Astrocyte (in vitro differentiated cells and primary cell): ENCODE measurements around the gene FUT8. TPM values are rescaled to one million over a fixed set of nuclear protein-coding genes. Genes with fewer than 3 reads are reported as not detected.
A peak's percentile ranks its signal among the peaks of the same experiment; 100 is the strongest.

Experiments used
- DNase-seq: peaks from one replicate; pipeline ENCODE4 v3.0.0-alpha.2; 2010; ENCODE audit warnings: low read depth
- FAIRE-seq: peaks from 2 replicates; lab custom pipeline; 2011; peaks lifted over from hg19 to GRCh38; lab: Jason Lieb, UNC
- H2AFZ ChIP-seq: 2 replicates; pipeline ENCODE4 v1.6.0; 2012; ENCODE audit warnings: low read depth, low read length, inconsistent platforms
- H3K27ac ChIP-seq: 2 replicates; pipeline ENCODE4 v1.5.1; 2011; ENCODE audit warnings: low read depth, low read length, inconsistent platforms
- H3K27me3 ChIP-seq: 2 replicates; pipeline ENCODE4 v1.6.0; 2011; ENCODE audit warnings: low read length, inconsistent platforms; ENCODE audit not compliant: insufficient read depth
- H3K36me3 ChIP-seq: 2 replicates; pipeline ENCODE4 v1.5.1; 2011; ENCODE audit warnings: low read length, inconsistent platforms; ENCODE audit not compliant: insufficient read depth
- H3K4me1 ChIP-seq: 2 replicates; pipeline ENCODE4 v1.5.1; 2011; ENCODE audit warnings: low read length, inconsistent platforms; ENCODE audit not compliant: insufficient read depth
- H3K4me2 ChIP-seq: 2 replicates; pipeline ENCODE4 v1.6.0; 2012; ENCODE audit warnings: low read length, inconsistent platforms
- H3K4me3 ChIP-seq: 2 replicates; pipeline ENCODE4 v1.5.1; 2011; ENCODE audit warnings: low read depth, mild to moderate bottlenecking, low read length, inconsistent platforms; ENCODE audit not compliant: insufficient read depth
- H3K79me2 ChIP-seq: 2 replicates; pipeline ENCODE4 v1.6.0; 2012; ENCODE audit warnings: mild to moderate bottlenecking, low read length, inconsistent platforms; ENCODE audit not compliant: insufficient read depth
- H3K9ac ChIP-seq: 2 replicates; pipeline ENCODE4 v1.6.0; 2012; ENCODE audit warnings: mild to moderate bottlenecking, low read length, inconsistent platforms
- H3K9me3 ChIP-seq: 2 replicates; pipeline ENCODE4 v1.5.1; 2012; ENCODE audit warnings: low read depth, mild to moderate bottlenecking, low read length, inconsistent platforms; ENCODE audit not compliant: insufficient read depth
- H4K20me1 ChIP-seq: 2 replicates; pipeline ENCODE4 v1.6.0; 2012; ENCODE audit warnings: low read length, inconsistent platforms; ENCODE audit not compliant: insufficient read depth
- H3K27ac Mint-ChIP-seq: one replicate; pipeline ENCODE4 v1.8.0; 2021; ENCODE audit warnings: mild to moderate bottlenecking, mixed read lengths; ENCODE audit not compliant: unreplicated experiment
- H3K27me3 Mint-ChIP-seq: one replicate; pipeline ENCODE4 v1.8.0; 2021; ENCODE audit warnings: low read depth, mixed read lengths; ENCODE audit not compliant: unreplicated experiment
- H3K36me3 Mint-ChIP-seq: one replicate; pipeline ENCODE4 v1.8.0; 2021; ENCODE audit warnings: low read depth, mixed read lengths; ENCODE audit not compliant: unreplicated experiment
- H3K4me1 Mint-ChIP-seq: one replicate; pipeline ENCODE4 v1.8.0; 2021; ENCODE audit warnings: low read depth, mixed read lengths; ENCODE audit not compliant: unreplicated experiment
- H3K4me3 Mint-ChIP-seq: one replicate; pipeline ENCODE4 v1.8.0; 2021; ENCODE audit warnings: mild to moderate bottlenecking, moderate library complexity, mixed read lengths; ENCODE audit not compliant: unreplicated experiment
- H3K9me3 Mint-ChIP-seq: one replicate; pipeline ENCODE4 v1.8.0; 2021; ENCODE audit warnings: mild to moderate bottlenecking, mixed read lengths; ENCODE audit not compliant: unreplicated experiment
- EZH2 ChIP-seq: IDR thresholded peaks from 2 replicates; pipeline ENCODE4 v1.6.1; 2012; ENCODE audit warnings: mild to moderate bottlenecking, low read length, inconsistent platforms; ENCODE audit not compliant: insufficient read depth
- total RNA-seq: library from RNA; stranded (reverse); gene quantifications from 2 replicates; pipeline ENCODE4 v1.2.1, GENCODE V29; 2021
- TF ChIP-seq, protein P1 (sequence below): IDR thresholded peaks from 2 replicates; pipeline ENCODE4 v1.5.1; 2011; ENCODE audit warnings: low read depth, mild to moderate bottlenecking, inconsistent platforms, low read length, moderate library complexity; ENCODE audit not compliant: insufficient read depth

FUT8 gene
- total RNA-seq, 1 donor from 2014 or later, result 52.7 TPM

DNA sequence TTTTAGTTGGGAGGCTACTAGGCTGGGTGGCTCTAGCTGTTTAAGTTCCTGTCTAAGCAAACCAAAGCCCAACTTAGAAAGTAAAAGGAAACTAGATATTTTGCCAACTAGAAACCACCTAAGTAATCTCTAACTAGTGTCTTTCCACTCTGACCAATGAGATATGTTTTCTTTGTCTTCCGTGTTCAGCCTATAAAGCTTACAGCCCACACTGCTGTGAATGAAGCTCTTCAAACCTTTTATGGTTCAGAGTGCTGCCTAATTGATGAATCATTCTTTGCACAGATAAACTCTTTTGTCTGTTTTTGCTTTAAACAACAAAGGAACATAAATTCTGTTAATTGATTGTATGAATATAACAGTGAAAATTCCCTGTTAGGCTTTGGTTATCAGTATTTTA is 66.1 kb downstream of the FUT8 start:
- Histone ChIP-seq H3K27me3 (no peaks in the 10 kb centered on the region), H3K9me3 (no peaks in the 10 kb centered on the region), H4K20me1 (peaks cover 12% of the 10 kb centered on the region), H3K79me2 (peaks cover 80% of the 10 kb centered on the region), H3K4me3 (peak overlapping the region; percentile 5), H3K9ac (peak overlapping the region; percentile 18), H3K27ac (peak overlapping the region; percentile 32), H3K4me2 (peak overlapping the region; percentile 44), H3K4me1 (peaks cover 15% of the 10 kb centered on the region), H2AFZ (no peak overlapping the region), H3K36me3 (no peaks in the 10 kb centered on the region)
- Mint-ChIP-seq H3K36me3 (no peaks in the 10 kb centered on the region), H3K27ac (peak overlapping the region; percentile 73), H3K9me3 (no peaks in the 10 kb centered on the region), H3K4me3 (no peak overlapping the region), H3K27me3 (no peaks in the 10 kb centered on the region), H3K4me1 (peaks cover 28% of the 10 kb centered on the region)
- peak; percentile 91 for DNase-seq
- TF ChIP-seq EZH2, result no peak
- TF ChIP-seq, protein P1, sequence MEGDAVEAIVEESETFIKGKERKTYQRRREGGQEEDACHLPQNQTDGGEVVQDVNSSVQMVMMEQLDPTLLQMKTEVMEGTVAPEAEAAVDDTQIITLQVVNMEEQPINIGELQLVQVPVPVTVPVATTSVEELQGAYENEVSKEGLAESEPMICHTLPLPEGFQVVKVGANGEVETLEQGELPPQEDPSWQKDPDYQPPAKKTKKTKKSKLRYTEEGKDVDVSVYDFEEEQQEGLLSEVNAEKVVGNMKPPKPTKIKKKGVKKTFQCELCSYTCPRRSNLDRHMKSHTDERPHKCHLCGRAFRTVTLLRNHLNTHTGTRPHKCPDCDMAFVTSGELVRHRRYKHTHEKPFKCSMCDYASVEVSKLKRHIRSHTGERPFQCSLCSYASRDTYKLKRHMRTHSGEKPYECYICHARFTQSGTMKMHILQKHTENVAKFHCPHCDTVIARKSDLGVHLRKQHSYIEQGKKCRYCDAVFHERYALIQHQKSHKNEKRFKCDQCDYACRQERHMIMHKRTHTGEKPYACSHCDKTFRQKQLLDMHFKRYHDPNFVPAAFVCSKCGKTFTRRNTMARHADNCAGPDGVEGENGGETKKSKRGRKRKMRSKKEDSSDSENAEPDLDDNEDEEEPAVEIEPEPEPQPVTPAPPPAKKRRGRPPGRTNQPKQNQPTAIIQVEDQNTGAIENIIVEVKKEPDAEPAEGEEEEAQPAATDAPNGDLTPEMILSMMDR, result no peak
- peak; percentile 88 for FAIRE-seq

GRCh38 chr14:65479386-65479785 is 66.9 kb downstream of the FUT8 start:
- Mint-ChIP-seq H3K36me3 (no peaks in the 10 kb centered on the region), H3K4me3 (no peak overlapping the region), H3K27me3 (no peaks in the 10 kb centered on the region), H3K27ac (peak overlapping the region; percentile 73), H3K4me1 (peaks cover 28% of the 10 kb centered on the region), H3K9me3 (no peaks in the 10 kb centered on the region)
- H2AFZ ChIP-seq, result no peak overlapping the region
- H3K79me2 ChIP-seq, result peaks cover 83% of the 10 kb centered on the region
- H3K27ac ChIP-seq, result no peak overlapping the region
- DNase-seq (no peak), FAIRE-seq (no peak)
- no peak overlapping the region for H3K4me3 ChIP-seq
- no peaks in the 10 kb centered on the region for H3K36me3 ChIP-seq
- TF ChIP-seq, protein P1, result no peak
- TF ChIP-seq EZH2, result no peak
- no peaks in the 10 kb centered on the region for H3K27me3 ChIP-seq
- H3K4me1 ChIP-seq, result peaks cover 15% of the 10 kb centered on the region
- H3K9me3 ChIP-seq, result no peaks in the 10 kb centered on the region
- no peak overlapping the region for H3K9ac ChIP-seq
- no peak overlapping the region for H3K4me2 ChIP-seq
- peaks cover 12% of the 10 kb centered on the region for H4K20me1 ChIP-seq

DNA sequence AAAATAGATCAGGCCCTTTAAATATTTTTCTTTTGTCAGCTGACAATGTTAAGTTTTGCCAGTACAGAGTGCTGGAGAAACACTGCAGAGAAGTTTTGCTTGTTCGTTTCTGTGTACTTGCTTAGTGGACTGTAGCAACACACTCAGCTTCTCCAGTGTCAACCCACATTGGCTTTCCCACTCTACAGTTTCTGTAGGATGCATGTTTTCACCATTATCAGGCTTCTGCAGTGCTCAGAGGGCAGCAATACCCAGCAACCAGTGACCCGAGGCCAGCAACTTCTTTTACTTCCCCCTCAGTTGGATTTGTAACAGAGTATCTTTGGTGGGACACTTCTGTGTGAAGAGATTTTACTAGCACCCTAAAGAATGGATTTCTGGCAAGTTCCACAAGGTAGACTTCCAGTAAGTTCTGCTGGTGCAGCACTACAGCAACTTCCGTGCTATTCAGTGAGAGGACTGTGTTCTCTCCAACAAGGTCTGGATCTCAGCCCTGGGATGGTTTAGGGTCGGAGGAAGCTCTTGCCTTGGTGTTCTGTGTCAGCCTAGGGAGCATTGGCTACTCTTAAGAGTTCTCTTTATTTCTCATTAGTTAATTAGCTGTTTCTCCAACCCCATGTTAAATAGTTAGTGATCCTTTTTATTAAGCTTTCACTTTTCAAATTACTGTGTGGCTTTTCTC is 70.4 kb downstream of the FUT8 start:
- Histone ChIP-seq H2AFZ (no peak overlapping the region), H3K36me3 (no peaks in the 10 kb centered on the region), H3K27ac (no peak overlapping the region), H3K9ac (no peak overlapping the region), H3K9me3 (no peaks in the 10 kb centered on the region), H3K4me3 (no peak overlapping the region), H3K4me2 (peak overlapping the region; percentile 21), H3K79me2 (peaks cover 84% of the 10 kb centered on the region), H4K20me1 (peaks cover 14% of the 10 kb centered on the region), H3K4me1 (peaks cover 15% of the 10 kb centered on the region), H3K27me3 (no peaks in the 10 kb centered on the region)
- no peak overlapping the region for H3K27ac Mint-ChIP-seq
- no peaks in the 10 kb centered on the region for H3K27me3 Mint-ChIP-seq
- FAIRE-seq, result peak; percentile 5
- no peaks in the 10 kb centered on the region for H3K9me3 Mint-ChIP-seq
- H3K36me3 Mint-ChIP-seq, result no peaks in the 10 kb centered on the region
- H3K4me1 Mint-ChIP-seq, result peaks cover 29% of the 10 kb centered on the region
- DNase-seq, result no peak
- H3K4me3 Mint-ChIP-seq, result no peak overlapping the region
- TF ChIP-seq, protein P1, result no peak
- TF ChIP-seq EZH2, result no peak
